HG02970 (cell line): ENCODE data around the gene SALL4.
"Not testable (repeated sequence)": the region's sequence is repeated elsewhere in the genome, so short reads cannot be mapped to it uniquely, and the experiment has no call there.

Experiments
- ATAC-seq: cut with Tn5 transposase; IDR thresholded peaks from one replicate; pipeline ENCODE4 v1.9.1; 2021; ENCODE audit warnings: mild to moderate bottlenecking, moderate library complexity, moderate number of reproducible peaks; ENCODE audit not compliant: unreplicated experiment, low FRiP score

SALL4 gene

DNA sequence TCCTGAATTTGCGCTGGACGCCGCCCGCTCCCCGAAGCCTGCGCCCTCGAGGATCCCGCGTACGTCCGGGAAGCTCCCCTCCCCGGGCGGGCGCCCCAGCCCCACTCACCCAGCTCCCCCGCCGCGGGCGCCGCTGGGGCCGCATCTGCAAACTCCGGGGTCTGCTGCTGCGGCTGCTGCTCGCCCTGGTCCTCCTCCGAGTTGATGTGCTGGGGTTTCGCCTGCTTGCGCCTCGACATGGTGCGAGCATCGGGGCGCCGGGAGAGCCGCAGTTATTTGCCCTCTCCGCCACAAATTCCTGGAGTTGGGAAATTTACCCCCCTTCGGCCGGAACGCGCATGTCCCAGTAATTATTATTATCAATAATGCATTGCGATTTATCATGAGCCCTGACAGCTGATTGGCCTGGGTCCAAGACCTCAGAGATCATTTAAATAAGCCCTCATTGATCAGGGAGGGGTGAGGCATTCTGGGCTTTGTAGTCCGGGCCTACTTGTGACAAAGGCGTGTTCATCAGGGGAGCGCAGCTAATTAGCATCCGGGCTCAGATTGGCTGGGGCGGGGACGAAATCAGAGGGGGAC, at the start of gene SALL4:
Gene SALL4, minus strand, starts transcription at position 352 of the 582 bp plus-strand sequence. Its CDS starts 113 bp downstream, at position 239.
- no peak for ATAC-seq

- no peak for ATAC-seq
Measured at GRCh38 chr20:51848346-51848745, 46.0 kb upstream of the SALL4 start.

DNA sequence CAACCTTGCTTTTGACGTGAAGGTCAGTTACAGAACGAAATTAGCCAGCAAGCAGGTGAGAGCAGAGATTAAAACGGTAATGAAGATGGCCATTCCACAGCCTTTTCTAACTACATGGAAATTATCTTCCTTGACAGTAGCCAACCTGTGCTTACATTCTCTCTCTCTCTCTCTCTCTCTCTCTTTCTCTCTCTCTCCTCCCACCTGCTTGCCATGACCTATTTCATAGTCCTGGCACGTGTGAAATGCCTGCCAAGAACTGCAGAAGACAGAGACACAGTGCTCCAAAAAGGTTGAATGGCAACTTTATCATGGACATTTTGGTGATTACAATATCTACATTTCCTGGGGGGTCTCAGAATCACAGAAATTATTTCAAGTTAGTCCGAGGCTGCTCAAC, 38.5 kb upstream of the SALL4 start:
- ATAC-seq: no peak

DNA sequence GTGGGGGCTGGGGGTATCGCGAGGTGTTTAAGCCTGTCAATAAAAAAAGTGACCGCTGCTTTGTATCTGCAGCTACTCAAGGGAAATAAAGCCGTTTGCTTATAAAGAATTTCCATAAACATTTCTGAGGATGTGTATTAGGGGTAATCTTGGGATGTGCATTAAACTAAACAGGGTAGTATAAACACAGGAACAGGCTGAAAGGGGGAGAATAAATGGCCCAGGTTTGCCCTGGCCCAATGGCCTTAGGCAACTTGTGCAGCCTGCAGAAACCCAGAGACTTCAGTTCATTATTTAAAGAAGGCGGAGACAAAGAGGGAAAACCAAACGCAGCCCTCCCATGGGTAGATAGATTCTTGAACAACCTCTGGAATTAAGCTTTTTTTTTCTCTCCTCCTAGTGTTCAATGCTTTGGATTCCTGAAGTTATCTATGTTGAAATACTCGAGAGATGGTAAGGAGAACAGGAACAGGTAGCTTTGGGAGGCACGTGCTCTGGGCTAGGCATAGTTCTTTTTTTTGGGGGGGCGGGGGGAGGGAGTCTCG, 35.6 kb upstream of the SALL4 start:
- ATAC-seq: no peak

- no peak for ATAC-seq
Measured at GRCh38 chr20:51837436-51837835, 35.1 kb upstream of the SALL4 start.

DNA sequence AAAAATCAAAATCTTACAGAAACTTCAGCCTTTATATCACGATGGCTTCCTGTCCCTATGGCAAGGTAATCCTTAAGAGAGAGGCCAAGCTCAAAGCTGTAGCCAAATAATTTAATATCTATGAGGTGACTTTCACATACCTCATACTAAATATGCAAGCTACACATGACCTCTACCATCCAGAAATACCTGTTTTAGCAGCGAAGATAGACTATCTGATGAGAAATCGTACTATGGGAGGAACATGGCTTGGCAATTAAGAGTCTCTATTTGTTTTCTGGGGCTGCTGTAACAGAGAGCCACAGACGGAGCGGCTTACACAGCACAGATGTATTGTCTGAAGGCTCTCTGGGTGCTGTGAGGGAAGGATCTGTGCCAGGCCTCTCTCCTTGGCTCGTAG, 31.0 kb upstream of the SALL4 start:
- no peak for ATAC-seq

DNA sequence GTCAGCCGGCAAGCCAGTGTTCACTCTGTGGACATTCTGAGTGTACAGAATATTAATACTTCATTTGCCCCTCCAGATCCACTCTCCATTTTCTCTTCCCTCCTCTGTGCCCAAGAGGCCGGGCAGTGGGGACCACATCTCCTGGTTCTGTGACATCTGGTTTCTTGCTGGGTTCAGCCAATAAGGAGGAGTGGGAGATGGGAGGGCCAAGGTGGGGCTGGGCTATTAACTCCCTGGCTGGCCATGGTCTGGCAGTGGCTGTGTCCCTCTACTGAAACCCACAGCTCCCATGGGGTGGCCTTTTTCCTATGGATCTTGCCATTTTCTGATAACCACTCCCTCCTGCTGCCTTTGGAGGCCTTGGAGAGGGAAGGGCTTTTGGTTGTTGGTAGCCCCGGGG, 30.0 kb upstream of the SALL4 start:
- no peak for ATAC-seq

DNA sequence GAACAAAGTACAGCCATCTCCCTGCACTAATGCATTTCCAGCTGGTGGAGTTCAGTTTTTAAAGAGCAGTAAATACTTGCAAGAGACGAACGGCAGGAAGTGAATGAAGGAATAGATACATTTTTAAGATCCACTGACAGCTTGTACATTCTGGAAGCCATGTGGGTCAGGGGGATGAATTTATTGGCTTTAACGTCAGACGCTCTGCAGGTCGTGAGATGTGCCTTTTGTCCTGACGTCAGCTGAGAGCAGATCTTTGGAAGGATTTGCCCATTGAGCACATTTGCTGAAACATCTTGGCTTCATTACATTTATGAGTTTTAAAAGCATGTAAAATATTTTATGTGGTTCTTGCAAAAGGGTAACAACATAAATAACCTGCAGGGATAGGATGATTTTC, 29.5 kb upstream of the SALL4 start:
- ATAC-seq: no peak

- ATAC-seq: no peak
Measured at GRCh38 chr20:51830538-51830937, 28.2 kb upstream of the SALL4 start.

DNA sequence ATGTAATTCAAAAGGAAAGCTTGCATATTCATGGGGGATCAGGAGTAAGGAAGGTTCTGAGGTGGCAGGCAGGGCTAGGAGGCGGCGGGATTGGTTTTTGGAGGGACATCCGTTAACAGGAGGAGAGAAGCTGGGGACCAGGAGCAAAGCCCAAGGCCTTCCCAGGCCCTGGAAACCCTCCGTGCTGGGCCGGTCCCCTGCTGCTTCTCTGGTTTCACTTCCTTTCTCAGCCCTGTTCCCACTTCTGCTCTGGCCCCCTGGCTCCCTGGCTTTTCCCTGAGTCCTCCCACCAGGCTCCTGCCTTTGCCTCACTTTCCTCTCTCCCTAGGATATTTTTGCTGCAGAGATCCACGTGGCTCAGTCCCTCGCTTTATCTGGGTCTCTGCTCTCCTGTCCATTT, 26.4 kb upstream of the SALL4 start:
- ATAC-seq: no peak

DNA sequence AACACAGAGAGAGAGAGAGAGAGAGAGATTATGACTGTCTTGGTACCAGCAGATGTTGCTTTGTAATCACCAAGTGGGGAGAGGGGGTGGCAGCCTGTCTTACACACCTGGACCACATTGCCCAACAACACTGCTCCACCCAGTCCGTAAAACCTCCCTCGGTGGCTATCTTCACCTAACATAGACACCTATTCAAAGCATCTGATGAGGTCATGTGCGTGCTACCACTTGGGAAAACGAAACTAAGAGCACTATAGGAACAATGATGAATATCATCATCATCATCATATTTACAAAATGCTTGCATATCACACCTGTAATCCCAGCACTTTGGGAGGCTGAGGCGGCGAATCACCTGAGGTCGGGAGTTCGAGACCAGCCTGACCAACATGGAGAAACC, 24.1 kb upstream of the SALL4 start:
- no peak for ATAC-seq

DNA sequence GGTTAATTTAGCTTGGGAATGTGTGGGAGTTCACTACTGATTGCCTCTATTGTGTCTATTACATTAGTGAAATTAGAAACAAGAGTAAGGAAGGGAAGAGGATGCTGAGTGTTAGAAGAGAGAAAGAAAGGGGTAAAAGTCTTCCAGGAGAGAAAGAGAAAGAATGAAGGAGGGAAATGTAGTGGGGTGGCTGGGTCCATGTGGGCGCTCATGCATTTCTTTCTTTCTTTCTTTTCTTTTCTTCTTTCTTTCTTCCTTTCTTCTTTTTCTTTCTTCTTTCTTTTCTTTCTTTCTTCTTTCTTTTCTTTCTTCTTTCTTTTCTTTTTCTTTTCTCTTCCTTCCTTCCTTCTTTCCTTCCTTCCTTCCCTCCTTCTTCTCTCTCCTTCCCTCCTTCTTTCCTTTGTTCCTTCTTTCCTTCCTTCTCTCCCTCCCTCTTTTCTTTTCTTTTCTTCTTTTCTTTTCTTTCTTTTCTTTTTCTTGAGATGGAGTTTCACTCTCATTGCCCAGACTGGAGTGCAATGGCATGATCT, 16.2 kb upstream of the SALL4 start:
- no peak for ATAC-seq

DNA sequence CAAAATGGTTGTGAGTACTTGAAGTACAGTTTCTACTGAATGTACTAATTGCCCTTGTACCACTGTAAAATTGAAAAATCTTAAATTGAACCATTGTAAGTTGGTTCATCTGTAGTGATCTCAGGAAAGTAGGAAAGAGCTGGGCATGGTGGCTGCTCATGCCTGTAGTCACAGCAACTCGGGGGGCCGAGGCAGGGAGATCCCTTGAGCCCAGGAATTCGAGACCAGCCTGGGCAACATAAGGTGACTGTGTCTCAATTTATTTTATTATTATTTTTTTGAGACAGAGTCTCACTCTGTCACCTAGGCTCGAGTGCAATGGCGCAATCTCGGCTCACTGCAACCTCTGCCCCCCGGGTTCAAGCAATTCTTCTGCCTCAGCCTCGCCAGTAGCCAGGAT, 14.5 kb upstream of the SALL4 start:
- not testable (repeated sequence) for ATAC-seq

- ATAC-seq: no peak
Measured at GRCh38 chr20:51815383-51816076, 13.2 kb upstream of the SALL4 start.

DNA sequence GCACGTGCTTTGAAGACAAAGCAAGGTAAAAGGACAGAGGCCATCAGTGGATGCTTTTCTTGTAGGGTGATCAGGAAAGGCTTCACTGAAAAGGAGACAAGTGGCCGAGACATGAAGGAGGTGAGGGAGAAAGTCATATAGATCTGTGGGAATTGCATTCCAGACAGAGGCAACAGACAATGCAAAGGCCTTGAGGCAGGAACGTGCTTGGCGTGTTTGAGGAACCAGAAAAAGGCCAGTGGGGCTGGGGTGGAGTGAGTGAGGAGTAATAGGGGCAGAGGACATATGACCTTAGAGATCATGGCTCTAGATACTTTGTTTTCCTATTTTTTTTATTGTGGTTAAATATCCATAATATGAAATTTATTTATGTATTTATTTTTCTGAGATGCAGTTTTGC, 10.5 kb upstream of the SALL4 start:
- no peak for ATAC-seq

- ATAC-seq: no peak
Measured at GRCh38 chr20:51811514-51812128, 9.3 kb upstream of the SALL4 start.

GRCh38 chr20:51811042-51811355, 8.7 kb upstream of the SALL4 start:
- ATAC-seq: no peak

GRCh38 chr20:51810155-51811041, 8.1 kb upstream of the SALL4 start:
- no peak for ATAC-seq

GRCh38 chr20:51807720-51808250, 5.5 kb upstream of the SALL4 start:
- no peak for ATAC-seq

DNA sequence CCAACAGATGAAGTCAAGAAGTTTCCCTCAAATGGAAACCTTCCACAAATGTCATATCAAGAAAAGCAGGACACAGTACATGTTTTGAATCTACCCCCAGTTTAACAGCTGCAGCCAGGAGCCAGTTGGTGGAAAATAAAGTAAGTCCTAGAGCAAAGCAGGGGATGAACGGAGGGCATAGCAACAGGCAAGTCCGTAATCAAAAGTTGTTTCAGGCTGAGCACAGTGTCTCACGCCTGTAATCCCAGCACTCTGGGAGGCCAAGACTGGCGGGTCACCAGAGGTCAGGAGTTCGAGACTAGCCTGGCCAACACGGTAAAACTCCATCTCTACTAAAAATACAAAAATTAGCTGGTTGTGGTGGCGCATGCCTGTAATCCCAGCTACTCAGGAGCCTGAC, 2.4 kb upstream of the SALL4 start:
- no peak for ATAC-seq
